Liver (tissue), 3 donors: Measurements from ENCODE around the gene SIRT2.

Experiments
- CTCF ChIP-seq: fragments of 150-350 bp; IDR thresholded peaks from 2 replicates; pipeline ENCODE4 v1.5.1; 2017; ENCODE audit warnings: improper control_type of control experiment, low read depth, low read length; ENCODE audit not compliant: missing input control
- GABPA ChIP-seq, 2 donors: IDR thresholded peaks in 1 of 2; conservative IDR thresholded peaks in 1 of 2; 2 replicates each; pipeline ENCODE4 v1.6.1; 2016; ENCODE audit warnings: antibody characterized with exemption in 2 of 2, mild to moderate bottlenecking in 1 of 2, moderate library complexity in 1 of 2
- MAX ChIP-seq: IDR thresholded peaks from 2 replicates; pipeline ENCODE4 v1.6.1; 2016; ENCODE audit warnings: antibody characterized with exemption
- TAF1 ChIP-seq: conservative IDR thresholded peaks from 2 replicates; pipeline ENCODE4 v1.6.1; 2016; ENCODE audit warnings: antibody characterized with exemption, mild to moderate bottlenecking
- donor health status: healthy.
- donor health status: healthy.

- no peak for TF ChIP-seq MAX
- TF ChIP-seq CTCF, result no peak
- TF ChIP-seq TAF1, result no peak
- TF ChIP-seq GABPA (IDR thresholded peaks at IDR 0.05 in 1 of 2, conservative IDR thresholded peaks at IDR 0.05 in 1 of 2), result no peak
These were observed 19.1 kb downstream of the SIRT2 start for GRCh38 chr19:38880076-38880881.
